ENCODE results near the gene EFNB2. TPM values are rescaled to one million over a fixed set of nuclear protein-coding genes. Genes with fewer than 3 reads are reported as not detected.

EFNB2 gene
- total RNA-seq, 1 experiment from 2014 or later, result 16.4 TPM

DNA sequence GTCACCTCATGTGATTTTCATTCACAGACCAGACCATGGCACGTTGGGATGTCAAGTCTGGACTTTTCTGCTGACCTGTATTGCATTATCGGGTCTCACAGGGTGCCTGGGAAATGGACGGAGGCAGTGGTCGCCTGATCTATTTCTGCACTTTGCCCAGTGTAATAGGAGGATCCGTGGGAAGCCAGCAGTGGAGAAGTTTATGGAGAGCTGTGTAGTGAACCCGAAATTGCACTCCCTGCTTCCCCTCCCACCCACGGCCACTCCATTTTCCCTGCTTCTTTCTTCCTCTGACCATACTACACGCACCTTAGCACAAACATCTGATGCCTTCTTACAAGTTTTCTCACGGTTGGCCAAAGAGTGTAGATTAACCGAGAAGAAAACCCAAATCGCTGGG is 16.9 kb downstream of the EFNB2 start:
- ATAC-seq (no peak), DNase-seq (no peak)
- Histone ChIP-seq H3K4me1 (ENCODE audit: insufficient read depth, low read length) (peaks cover 37% of the 10 kb centered on the region), H2AFZ (ENCODE audit: low read length) (no peak overlapping the region), H3K27me3 (ENCODE audit: low read length) (no peaks in the 10 kb centered on the region), H3K9me3 (ENCODE audit: low read length) (no peaks in the 10 kb centered on the region), H3K36me3 (ENCODE audit: low read depth, low read length) (0 out of 2 replicates have a peak, but pooled peaks cover 3% of the 10 kb centered on the region), H3F3A (ENCODE audit: low read length, unreplicated experiment) (no peaks in the 10 kb centered on the region), H3K4me2 (ENCODE audit: low read length) (no peak overlapping the region), H3K9me2 (replicated peaks; ENCODE audit: low read length) (no peaks in the 10 kb centered on the region), H3K9ac (ENCODE audit: low read length) (no peak overlapping the region), H3K27ac (ENCODE audit: low read length) (no peak overlapping the region), H3K4me3 (ENCODE audit: low read length) (no peak overlapping the region), H3K79me2 (ENCODE audit: low read length) (peaks cover 98% of the 10 kb centered on the region), H4K20me1 (ENCODE audit: low read length) (peaks cover 13% of the 10 kb centered on the region; the same call in 1 of the 2 replicates)
- intact Hi-C loops (cut with micrococcal nuclease), result loop anchor here (10.0 kb wide), 1 partner anchor 174 kb away; no protein-coding TSS in a partner anchor
- CTCF ChIA-PET, result no interaction called here
- TF ChIP-seq EZH2 (IDR thresholded peaks at IDR 0.05; ENCODE audit: low read length, unreplicated experiment) (no peak), EZH2phosphoT487 (IDR thresholded peaks at IDR 0.05; ENCODE audit: borderline replicate concordance, low read length) (no peak)
- TF ChIP-seq, protein P1, sequence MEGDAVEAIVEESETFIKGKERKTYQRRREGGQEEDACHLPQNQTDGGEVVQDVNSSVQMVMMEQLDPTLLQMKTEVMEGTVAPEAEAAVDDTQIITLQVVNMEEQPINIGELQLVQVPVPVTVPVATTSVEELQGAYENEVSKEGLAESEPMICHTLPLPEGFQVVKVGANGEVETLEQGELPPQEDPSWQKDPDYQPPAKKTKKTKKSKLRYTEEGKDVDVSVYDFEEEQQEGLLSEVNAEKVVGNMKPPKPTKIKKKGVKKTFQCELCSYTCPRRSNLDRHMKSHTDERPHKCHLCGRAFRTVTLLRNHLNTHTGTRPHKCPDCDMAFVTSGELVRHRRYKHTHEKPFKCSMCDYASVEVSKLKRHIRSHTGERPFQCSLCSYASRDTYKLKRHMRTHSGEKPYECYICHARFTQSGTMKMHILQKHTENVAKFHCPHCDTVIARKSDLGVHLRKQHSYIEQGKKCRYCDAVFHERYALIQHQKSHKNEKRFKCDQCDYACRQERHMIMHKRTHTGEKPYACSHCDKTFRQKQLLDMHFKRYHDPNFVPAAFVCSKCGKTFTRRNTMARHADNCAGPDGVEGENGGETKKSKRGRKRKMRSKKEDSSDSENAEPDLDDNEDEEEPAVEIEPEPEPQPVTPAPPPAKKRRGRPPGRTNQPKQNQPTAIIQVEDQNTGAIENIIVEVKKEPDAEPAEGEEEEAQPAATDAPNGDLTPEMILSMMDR (conservative IDR thresholded peaks at IDR 0.05; ENCODE audit: low read depth, low read length), result no peak
- POLR2A ChIA-PET (ENCODE audit: unreplicated experiment), result no interaction called here
- no TSS peak for BruUV-seq (replicated peaks)

GRCh38 chr13:106517109-106517847 is 18.2 kb downstream of the EFNB2 start:
- BruUV-seq (replicated peaks), result no TSS peak
- H3K27ac ChIP-seq (ENCODE audit: low read length), result no peak overlapping the region
- no peaks in the 10 kb centered on the region for H3K9me2 ChIP-seq (replicated peaks; ENCODE audit: low read length)
- H3K79me2 ChIP-seq (ENCODE audit: low read length), result peaks cover 98% of the 10 kb centered on the region
- H3K9me3 ChIP-seq (ENCODE audit: low read length), result no peaks in the 10 kb centered on the region
- ChIA-PET CTCF (no interaction called here), POLR2A (ENCODE audit: unreplicated experiment) (no interaction called here)
- no peak overlapping the region for H2AFZ ChIP-seq (ENCODE audit: low read length)
- no peak overlapping the region for H3K9ac ChIP-seq (ENCODE audit: low read length)
- DNase-seq, result no peak
- H3K27me3 ChIP-seq (ENCODE audit: low read length), result no peaks in the 10 kb centered on the region
- no peak for ATAC-seq
- peaks cover 12% of the 10 kb centered on the region; the same call in 1 of the 2 replicates for H4K20me1 ChIP-seq (ENCODE audit: low read length)
- no peak overlapping the region for H3K4me2 ChIP-seq (ENCODE audit: low read length)
- TF ChIP-seq EZH2phosphoT487 (IDR thresholded peaks at IDR 0.05; ENCODE audit: borderline replicate concordance, low read length) (no peak), EZH2 (IDR thresholded peaks at IDR 0.05; ENCODE audit: low read length, unreplicated experiment) (no peak)
- TF ChIP-seq, protein P1 (conservative IDR thresholded peaks at IDR 0.05; ENCODE audit: low read depth, low read length), result no peak
- intact Hi-C loops (cut with micrococcal nuclease), result loop anchor here (10.0 kb wide), 1 partner anchor 172 kb away; no protein-coding TSS in a partner anchor
- 0 out of 2 replicates have a peak, but pooled peaks cover 3% of the 10 kb centered on the region for H3K36me3 ChIP-seq (ENCODE audit: low read depth, low read length)
- peaks cover 35% of the 10 kb centered on the region for H3K4me1 ChIP-seq (ENCODE audit: insufficient read depth, low read length)
- H3F3A ChIP-seq (ENCODE audit: low read length, unreplicated experiment), result no peaks in the 10 kb centered on the region
- H3K4me3 ChIP-seq (ENCODE audit: low read length), result no peak overlapping the region
